HG03469 (cell line): ENCODE data around the gene SELENOP.
"Not testable (repeated sequence)": the region's sequence is repeated elsewhere in the genome, so short reads cannot be mapped to it uniquely, and the experiment has no call there.

Experiments
- ATAC-seq: cut with Tn5 transposase; IDR thresholded peaks from one replicate; pipeline ENCODE4 v1.9.1; 2021; ENCODE audit warnings: mild to moderate bottlenecking, moderate library complexity, moderate number of reproducible peaks; ENCODE audit not compliant: unreplicated experiment

SELENOP gene

GRCh38 chr5:42826757-42827515 is 15.2 kb upstream of the SELENOP start:
- ATAC-seq: no peak

DNA sequence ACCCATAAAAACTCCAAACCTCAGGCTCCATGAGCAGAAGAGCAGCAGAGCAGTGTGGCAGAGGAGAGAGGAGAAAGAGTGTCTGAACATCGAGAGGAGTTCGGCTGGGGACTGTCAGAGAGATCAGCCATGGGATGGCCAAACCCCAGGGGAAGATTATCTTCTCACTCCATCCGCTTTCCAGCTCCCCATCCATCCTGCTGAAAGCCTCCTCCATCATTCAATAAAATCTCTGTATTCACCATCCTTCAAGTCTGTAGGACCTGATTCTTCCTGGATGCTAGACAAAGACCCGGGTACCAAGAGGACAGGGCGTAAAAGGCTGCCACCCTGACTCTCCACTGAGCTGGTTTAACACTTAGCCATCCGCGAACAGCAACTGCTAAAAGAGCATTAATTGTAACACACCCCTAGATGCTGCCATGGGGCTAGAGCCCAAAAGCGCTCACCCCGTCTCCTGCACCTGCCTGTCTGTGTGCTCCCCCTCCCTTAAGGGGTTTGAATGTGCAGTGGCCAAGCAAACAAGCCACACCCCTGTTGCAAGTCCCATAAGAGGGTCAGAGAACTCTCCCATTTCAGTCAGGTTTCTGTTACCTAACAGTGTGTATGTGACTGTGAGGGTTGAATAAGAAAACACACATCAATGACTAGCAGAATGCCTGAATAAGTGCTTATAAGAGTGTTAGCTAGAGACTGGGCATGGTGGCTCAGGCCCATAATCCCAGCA is 13.9 kb upstream of the SELENOP start:
- no peak for ATAC-seq

DNA sequence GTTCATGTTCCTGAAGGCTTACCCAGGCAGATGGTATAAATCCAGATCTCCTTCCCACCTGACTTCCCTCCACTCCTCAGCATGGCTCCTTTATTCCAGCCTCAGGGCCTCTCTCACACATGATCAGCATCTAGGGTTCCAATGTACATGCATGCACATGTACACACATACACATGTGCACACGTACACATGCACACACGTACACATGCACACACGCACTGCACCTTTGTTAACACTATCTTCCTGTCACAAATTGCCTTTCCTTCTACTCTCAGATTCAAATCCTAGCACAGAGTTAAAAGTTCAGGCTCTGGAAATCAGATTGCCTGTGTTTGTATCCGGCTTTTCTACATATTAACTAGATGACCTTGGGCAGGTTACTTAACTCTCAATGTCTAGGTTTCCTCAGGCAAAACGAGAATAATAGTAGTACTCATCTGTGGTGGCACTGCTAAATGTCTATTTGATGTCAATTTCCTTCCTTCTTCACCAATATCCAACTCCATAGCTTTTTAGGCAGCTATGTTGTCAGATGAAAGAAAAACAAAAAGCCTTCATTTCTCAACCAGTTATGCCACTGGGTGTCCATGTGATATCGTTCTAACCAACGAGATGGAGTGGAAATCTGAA is 12.8 kb upstream of the SELENOP start:
- ATAC-seq: no peak

GRCh38 chr5:42822548-42822947 is 10.9 kb upstream of the SELENOP start:
- ATAC-seq: no peak

GRCh38 chr5:42819745-42820144 is 8.1 kb upstream of the SELENOP start:
- no peak for ATAC-seq

DNA sequence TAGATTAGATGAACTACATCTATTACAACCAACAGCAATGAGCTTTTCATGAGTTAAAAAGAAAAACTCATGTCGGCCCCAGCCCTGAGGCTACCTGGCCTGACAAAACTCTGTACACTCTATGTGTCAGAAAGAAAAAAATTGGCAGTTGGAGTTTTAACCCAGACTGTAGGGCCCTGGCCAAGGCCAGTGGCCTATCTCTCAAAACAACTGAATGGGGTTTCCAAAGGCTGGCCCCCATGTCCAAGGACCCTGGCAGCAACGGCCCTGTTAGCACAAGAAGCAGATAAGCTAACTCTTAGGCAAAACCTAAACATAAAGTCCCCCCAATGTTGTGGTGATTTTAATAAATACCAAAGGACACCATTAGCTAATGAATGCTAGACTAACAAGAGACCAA is 4.9 kb upstream of the SELENOP start:
- not testable (repeated sequence) for ATAC-seq

DNA sequence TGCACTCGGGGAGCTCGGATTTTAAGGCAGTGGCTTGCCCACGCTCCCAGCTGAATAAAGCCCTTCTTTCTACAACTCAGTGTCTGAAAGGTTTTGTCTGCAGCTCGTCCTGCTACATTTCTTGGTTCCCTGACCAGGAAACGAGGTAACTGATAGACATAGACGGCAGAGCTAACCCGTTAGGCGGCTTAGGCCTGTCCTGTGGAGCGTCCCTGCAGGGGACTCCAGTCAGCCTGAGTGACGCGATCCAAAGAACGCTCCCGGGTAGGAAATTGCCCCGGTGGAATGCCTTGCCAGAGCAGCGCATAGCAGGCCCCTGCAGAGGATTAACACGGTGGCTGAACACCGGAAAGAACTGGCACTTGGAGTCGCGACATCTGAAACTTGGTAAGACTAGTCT is 1.8 kb upstream of the SELENOP start:
- no peak for ATAC-seq

GRCh38 chr5:42812620-42813019 is 928 bp upstream of the SELENOP start:
- ATAC-seq: no peak

- no peak for ATAC-seq
Observed at GRCh38 chr5:42810834-42811590, 680 bp downstream of the SELENOP start.

DNA sequence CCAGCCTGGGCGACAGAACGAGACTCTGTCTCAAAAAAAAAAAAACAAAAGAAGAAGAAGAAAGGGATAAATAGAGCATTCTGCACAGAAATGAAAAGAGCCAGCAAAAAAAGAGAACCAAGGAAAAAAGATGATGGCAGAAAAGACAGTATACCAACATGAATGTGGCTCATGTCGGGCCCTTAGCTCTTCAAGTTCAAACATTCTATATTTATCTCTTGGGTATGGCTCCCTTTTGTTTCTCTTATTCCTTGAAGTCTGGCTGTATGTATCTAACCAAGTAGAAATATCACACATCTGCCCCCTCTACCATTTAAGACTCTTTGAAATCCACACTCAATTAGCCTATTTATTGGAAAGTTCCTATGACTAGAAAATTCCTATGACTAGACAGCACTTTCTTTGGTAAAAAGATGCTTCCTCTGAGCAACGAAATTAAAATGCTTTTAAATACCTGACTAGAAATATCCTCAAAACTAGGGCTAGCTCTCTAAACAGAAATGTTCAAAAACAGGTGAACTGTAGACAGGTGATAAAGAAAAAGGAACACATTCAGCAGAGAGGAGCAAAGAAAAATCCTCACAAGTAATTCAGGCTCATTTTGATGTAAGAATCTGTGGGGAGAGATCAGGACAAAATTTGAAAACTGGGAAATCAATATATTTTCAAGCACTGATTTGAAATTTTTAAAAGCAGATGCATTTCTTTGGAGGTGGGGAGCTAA is 2.6 kb downstream of the SELENOP start:
- ATAC-seq: no peak

DNA sequence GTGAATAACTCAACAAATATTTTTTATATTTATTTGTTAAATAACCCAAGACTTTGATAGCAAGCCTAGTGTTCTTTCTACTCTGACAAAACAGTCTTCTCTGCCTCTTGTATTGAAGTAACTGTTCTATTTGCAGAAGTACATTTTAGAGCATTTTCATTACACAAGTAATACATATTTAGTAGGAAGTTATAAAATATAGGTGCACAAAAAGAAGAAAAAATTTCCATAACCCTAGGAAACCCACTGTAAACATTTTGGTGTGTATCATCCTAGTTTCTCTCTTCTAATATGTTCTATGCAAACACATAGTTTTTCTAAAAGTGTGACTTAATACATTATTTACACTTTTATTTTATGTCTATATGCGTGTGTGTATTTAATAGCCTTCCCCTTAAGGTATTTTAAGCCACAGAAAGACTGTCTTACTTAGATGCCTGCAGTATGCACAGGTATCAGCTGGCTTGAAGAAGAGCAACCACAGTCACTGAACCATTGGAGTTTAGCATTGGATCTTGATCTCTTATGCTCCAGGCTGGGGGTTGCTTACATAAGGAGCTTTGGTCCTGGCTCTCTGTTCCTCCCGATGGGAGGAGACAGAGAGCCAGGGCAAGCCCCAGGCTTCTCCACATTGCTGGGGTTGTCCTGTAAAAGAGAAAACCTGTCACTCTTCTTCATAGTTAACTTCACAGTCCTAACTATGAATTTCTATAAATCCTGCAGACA is 3.8 kb downstream of the SELENOP start:
- ATAC-seq: no peak

DNA sequence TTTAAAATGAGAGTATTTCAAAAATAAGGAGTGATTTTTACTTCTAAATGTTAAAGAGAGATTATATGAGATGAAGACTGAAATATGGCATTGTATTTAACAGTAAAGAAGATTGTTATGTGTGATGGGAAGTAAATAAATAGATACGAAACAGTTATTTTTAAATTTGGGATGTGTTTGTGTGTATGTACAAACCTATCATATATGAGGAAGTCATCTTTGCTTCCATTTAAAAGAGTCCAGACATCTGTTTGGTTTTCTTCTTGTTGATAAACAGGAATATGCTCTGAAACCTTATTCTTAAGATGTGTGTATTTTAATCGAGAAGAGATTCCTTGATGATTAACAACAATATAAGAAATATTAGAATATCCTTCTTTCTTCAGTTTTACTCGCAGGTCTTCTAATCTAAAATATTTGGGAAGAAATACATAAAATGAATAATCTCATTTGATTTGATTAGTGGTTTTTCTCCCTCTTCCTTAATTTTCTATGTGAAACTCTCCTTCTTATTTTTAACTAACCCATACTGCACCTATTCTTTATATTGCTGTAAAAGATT is 4.9 kb downstream of the SELENOP start:
- no peak for ATAC-seq

GRCh38 chr5:42806004-42806700 is 5.5 kb downstream of the SELENOP start:
- ATAC-seq: no peak

- no peak for ATAC-seq
Observed at GRCh38 chr5:42804717-42805339, 6.9 kb downstream of the SELENOP start.

DNA sequence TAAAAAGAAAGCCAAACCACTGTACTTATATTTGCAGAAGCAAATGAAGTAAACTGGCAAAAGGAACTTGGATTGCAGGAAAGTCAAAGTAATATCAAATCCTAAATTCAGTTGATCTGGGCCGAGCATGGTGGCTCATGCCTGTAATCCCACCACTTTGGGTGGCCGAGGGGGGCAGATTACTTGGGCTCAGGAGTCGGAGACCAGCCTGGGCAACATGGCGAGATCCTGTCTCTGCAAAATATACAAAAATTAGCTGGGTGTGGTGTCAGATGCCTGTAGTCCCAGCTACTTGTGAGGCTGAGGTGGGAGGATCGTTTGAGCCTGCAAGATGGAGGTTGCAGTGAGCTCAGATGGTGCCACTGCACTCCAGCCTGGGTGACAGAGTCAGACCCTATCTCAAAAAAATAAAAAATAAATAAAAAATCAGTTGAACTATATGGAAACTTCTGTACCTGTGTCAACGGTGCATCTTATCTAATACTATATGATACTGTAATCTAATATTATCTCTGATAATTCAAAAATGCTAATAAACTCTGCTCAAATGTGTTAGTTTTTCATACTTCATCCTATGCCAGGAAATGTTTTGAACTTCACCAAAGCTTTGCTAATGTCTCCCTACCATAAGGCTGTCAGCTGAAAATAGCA is 10.1 kb downstream of the SELENOP start:
- ATAC-seq: no peak

DNA sequence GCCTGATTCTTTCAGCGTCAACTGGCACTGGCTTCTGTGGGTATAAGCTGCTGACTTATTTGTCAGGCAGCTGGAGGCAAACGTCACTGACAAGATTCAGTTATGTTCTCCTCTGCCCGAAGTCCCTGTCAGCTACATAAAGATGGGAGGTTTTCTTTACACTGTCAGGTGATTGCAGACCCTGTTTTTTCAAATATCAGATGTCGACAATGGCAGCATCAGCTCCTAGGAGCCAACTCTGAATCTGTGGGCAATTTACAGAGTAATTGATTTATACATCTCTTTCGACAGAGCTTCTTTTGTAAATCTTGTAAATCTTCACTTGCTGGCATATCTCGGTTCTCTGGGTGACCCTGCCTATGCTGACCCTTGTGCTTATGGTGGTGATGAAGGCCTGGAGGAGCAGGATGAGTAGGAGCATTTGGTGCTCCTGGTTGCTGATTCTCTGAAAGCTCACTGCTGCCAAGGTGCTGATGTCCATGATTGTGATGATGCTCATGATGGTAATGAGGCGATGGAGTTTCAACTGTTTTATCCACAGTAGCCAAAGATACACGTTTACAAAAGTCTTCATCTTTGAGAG is 10.9 kb downstream of the SELENOP start:
- no peak for ATAC-seq

DNA sequence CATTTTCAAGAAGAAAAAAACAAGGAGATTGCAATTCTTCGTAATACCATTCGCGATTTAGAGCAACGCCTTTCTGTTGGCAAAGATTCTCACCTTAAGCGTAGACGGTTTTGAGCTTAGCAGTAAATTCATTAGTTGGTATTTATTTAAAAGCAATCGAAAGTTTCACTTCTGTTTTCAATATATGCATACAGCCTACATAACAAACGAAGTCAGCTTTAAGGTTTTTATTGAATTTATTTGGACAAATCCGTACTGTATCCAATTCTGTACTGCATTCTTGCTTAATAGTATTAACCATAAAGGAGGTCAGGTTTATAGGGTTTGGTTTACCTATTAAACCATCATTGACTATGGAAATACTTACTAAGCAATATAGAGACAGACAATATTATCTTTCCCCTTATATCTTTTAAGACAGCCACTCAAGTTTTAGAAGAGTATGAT is 12.0 kb downstream of the SELENOP start:
- no peak for ATAC-seq

DNA sequence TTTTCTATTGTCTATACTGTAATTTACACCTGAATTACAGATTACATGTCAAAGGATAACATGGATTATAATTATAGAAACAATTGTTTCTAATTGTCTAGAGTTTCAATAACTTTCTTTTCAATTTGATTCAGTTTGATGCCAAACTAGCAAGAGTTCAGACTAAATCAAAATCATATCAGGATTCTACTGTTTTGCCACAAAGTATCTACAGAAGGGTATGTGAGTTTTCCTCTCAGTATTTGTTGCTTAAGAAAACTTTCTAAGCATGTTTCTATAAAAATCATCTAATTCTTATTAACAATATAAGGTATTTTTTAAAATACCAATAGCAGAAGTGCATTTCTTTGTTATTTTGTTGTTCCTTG is 12.5 kb downstream of the SELENOP start:
- ATAC-seq: no peak
